Panc1 (cell line): ENCODE data around the gene MAML3.

Experiments used
- CTCF ChIP-seq: fragments of 450-650 bp; IDR thresholded peaks from 2 replicates; pipeline ENCODE4 v1.5.1; 2017; ENCODE audit warnings: mild to moderate bottlenecking
- POLR2AphosphoS5 ChIP-seq: IDR thresholded peaks from 2 replicates; pipeline ENCODE4 v1.6.1; 2012; ENCODE audit warnings: mild to moderate bottlenecking, low read depth, low read length, moderate library complexity
- SIN3A ChIP-seq: IDR thresholded peaks from 2 replicates; pipeline ENCODE4 v1.6.1; 2012; ENCODE audit warnings: low read depth, mild to moderate bottlenecking, low read length, moderate library complexity, borderline replicate concordance; ENCODE audit not compliant: insufficient read depth
- TCF7L2 ChIP-seq: IDR thresholded peaks from 2 replicates; pipeline ENCODE4 v1.6.1; 2011; ENCODE audit warnings: mild to moderate bottlenecking, low read depth, low read length, inconsistent platforms
- TF ChIP-seq, protein P1 (sequence below), 2 experiments: IDR thresholded peaks; 2 replicates each; pipeline ENCODE4 v1.6.1; 2011 to 2012; ENCODE audit warnings: low read depth in 2 of 2, control low read depth in 1 of 2, low read length in 1 of 2, mild to moderate bottlenecking in 1 of 2, moderate library complexity in 1 of 2; ENCODE audit not compliant: insufficient read depth in 1 of 2

- no peak for TF ChIP-seq CTCF
- TF ChIP-seq TCF7L2: no peak
- TF ChIP-seq POLR2AphosphoS5: no peak
- TF ChIP-seq, protein P1, sequence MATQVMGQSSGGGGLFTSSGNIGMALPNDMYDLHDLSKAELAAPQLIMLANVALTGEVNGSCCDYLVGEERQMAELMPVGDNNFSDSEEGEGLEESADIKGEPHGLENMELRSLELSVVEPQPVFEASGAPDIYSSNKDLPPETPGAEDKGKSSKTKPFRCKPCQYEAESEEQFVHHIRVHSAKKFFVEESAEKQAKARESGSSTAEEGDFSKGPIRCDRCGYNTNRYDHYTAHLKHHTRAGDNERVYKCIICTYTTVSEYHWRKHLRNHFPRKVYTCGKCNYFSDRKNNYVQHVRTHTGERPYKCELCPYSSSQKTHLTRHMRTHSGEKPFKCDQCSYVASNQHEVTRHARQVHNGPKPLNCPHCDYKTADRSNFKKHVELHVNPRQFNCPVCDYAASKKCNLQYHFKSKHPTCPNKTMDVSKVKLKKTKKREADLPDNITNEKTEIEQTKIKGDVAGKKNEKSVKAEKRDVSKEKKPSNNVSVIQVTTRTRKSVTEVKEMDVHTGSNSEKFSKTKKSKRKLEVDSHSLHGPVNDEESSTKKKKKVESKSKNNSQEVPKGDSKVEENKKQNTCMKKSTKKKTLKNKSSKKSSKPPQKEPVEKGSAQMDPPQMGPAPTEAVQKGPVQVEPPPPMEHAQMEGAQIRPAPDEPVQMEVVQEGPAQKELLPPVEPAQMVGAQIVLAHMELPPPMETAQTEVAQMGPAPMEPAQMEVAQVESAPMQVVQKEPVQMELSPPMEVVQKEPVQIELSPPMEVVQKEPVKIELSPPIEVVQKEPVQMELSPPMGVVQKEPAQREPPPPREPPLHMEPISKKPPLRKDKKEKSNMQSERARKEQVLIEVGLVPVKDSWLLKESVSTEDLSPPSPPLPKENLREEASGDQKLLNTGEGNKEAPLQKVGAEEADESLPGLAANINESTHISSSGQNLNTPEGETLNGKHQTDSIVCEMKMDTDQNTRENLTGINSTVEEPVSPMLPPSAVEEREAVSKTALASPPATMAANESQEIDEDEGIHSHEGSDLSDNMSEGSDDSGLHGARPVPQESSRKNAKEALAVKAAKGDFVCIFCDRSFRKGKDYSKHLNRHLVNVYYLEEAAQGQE (IDR thresholded peaks at IDR 0.05; ENCODE audit: insufficient read depth in 1 of 2, low read depth in 2 of 2, low read length in 1 of 2): no peak
- no peak for TF ChIP-seq SIN3A
These were observed 391.3 kb downstream of the MAML3 start for GRCh38 chr4:139762720-139763119.
